K562 (cell line): ENCODE measurements around the gene CLEC18A. TPM values are rescaled to one million over a fixed set of nuclear protein-coding genes. Genes with fewer than 3 reads are reported as not detected.
"Not testable (repeated sequence)": the region's sequence is repeated elsewhere in the genome, so short reads cannot be mapped to it uniquely, and the experiment has no call there.

ENCODE experiments used
- ATAC-seq: fragments of 200-7000 bp; cut with Tn5 transposase; 3 replicates; pipeline ENCODE4 v1.9.1; 2020; ENCODE audit warnings: moderate library complexity
- BruUV-seq: library from RNA; stranded (reverse); fragments of 400-500 nt; replicated peaks from 2 replicates; lab custom pipeline; 2021; lab: Mats Ljungman, UMichigan
- CTCF ChIA-PET: fragments of 300-600 bp; formaldehyde crosslinking; extraction: SDS; loops from one replicate; lab custom pipeline; 2021; ENCODE audit warnings: low intra/inter-chr PET ratio; lab: Yijun Ruan, JAX
- POLR2A ChIA-PET: fragments of 300-600, 350-650 bp; sonication (Branson Sonifier 250); formaldehyde crosslinking; extraction: SDS; loops from one replicate; lab custom pipeline; 2021; ENCODE audit warnings: antibody characterized with exemption, inconsistent platforms; lab: Yijun Ruan, JAX
- DNase-seq, 4 experiments: peaks; one replicate each; pipeline versions ENCODE4 v3.0.0 to v3.0.0-alpha.2; 2011 to 2018; ENCODE audit warnings: low spot score in 3 of 4, mixed read lengths in 3 of 4; ENCODE audit errors: extremely low read depth in 1 of 4
- FAIRE-seq: peaks from 2 replicates; lab custom pipeline; 2011; peaks lifted over from hg19 to GRCh38; lab: Jason Lieb, UNC
- H2AFZ ChIP-seq: 2 replicates; pipeline ENCODE4 v1.6.0; 2011; ENCODE audit warnings: low read depth, low read length, control low read depth, inconsistent platforms
- H3K27ac ChIP-seq: fragments of 200-600 bp; 3 replicates; pipeline ENCODE4 v1.8.0; 2011; ENCODE audit warnings: low read depth, mild to moderate bottlenecking, control low read depth, inconsistent platforms, low read length, moderate library complexity, mixed read lengths; ENCODE audit errors: extremely low read depth
- H3K27me3 ChIP-seq, 2 experiments: fragments of 300-600 bp in 1 of 2; 2 replicates in 1 of 2; 3 replicates in 1 of 2; pipeline versions ENCODE4 v1.6.0 to v1.8.0; 2011; ENCODE audit warnings: inconsistent platforms in 2 of 2, low read length in 2 of 2, mild to moderate bottlenecking in 1 of 2, mixed read lengths in 1 of 2, moderate library complexity in 1 of 2; ENCODE audit not compliant: control insufficient read depth in 2 of 2, insufficient read depth in 2 of 2
- H3K36me3 ChIP-seq: fragments of 300-600 bp; 3 replicates; pipeline ENCODE4 v1.8.0; 2011; ENCODE audit warnings: mild to moderate bottlenecking, low read length, inconsistent platforms; ENCODE audit not compliant: control insufficient read depth, insufficient read depth
- H3K4me1 ChIP-seq, 2 experiments: fragments of 200-600 bp in 1 of 2; replicated peaks in 1 of 2; 2 replicates in 1 of 2; 3 replicates in 1 of 2; pipeline versions ENCODE4 v1.5.1 to v1.8.0; 2011; ENCODE audit warnings: inconsistent platforms in 2 of 2, low read length in 2 of 2, mild to moderate bottlenecking in 1 of 2, mixed read lengths in 1 of 2, moderate library complexity in 1 of 2; ENCODE audit not compliant: control insufficient read depth in 2 of 2, insufficient read depth in 2 of 2
- H3K4me2 ChIP-seq: 2 replicates; pipeline ENCODE4 v1.6.1; 2011; ENCODE audit warnings: low read length, control low read depth, inconsistent platforms, mixed read lengths; ENCODE audit not compliant: insufficient read depth
- H3K4me3 ChIP-seq: fragments of 200-600 bp; sonication (generic), shearing (Covaris generic); 2 replicates; pipeline ENCODE4 v1.5.1; 2016; ENCODE audit warnings: control low read depth, inconsistent platforms
- H3K79me2 ChIP-seq: fragments of 200-600 bp; 3 replicates; pipeline ENCODE4 v1.8.0; 2011; ENCODE audit warnings: low read length, inconsistent platforms; ENCODE audit not compliant: control insufficient read depth, insufficient read depth
- H3K9ac ChIP-seq, 2 experiments: 2 replicates each; pipeline versions ENCODE4 v1.6.0 to v1.6.1; 2011; ENCODE audit warnings: low read depth in 2 of 2, low read length in 2 of 2, control low read depth in 1 of 2, inconsistent platforms in 1 of 2, mild to moderate bottlenecking in 1 of 2, mixed read lengths in 1 of 2; ENCODE audit not compliant: insufficient read depth in 1 of 2
- H3K9me1 ChIP-seq: one replicate; pipeline ENCODE4 v1.6.0; 2011; ENCODE audit warnings: inconsistent platforms, mild to moderate bottlenecking, low read length, moderate library complexity; ENCODE audit not compliant: control insufficient read depth, insufficient read depth
- H3K9me3 ChIP-seq: replicated peaks from 2 replicates; pipeline ENCODE4 v1.5.1; 2011; ENCODE audit warnings: low read depth, low read length, inconsistent platforms; ENCODE audit not compliant: control insufficient read depth, insufficient read depth
- H4K20me1 ChIP-seq: replicated peaks from 2 replicates; pipeline ENCODE4 v1.6.1; 2011; ENCODE audit warnings: low read length, inconsistent platforms, mixed read lengths; ENCODE audit not compliant: control insufficient read depth, insufficient read depth
- WGBS: fragments of 100-300 bp; shearing (Covaris generic); methylation state at CpG from one replicate; pipeline ENCODE4 v1.1.6; 2016; ENCODE audit warnings: low coverage, mixed read lengths; ENCODE audit not compliant: insufficient coverage; ENCODE audit errors: missing lambda C conversion rate; 5-methylcytosine and 5-hydroxymethylcytosine counted together
- in situ Hi-C: fragments of 300-500 bp; cut with MboI; formaldehyde crosslinking; loops from 4 replicates; pipeline ENCODE4 v1.15.0; 2018; ENCODE audit warnings: inconsistent platforms, mixed read lengths
- intact Hi-C: fragments of 100-400 bp; cut with micrococcal nuclease; formaldehyde crosslinking; loops from 2 replicates; pipeline ENCODE4 v1.14.2; 2022
- polyA plus RNA-seq, 8 experiments: library from polyadenylated mRNA; depleted of rRNA in 4 of 8; stranded (reverse) in 5 of 8; unstranded in 3 of 8; fragments of >200 nt; fragmentation: Nextera tagmentation in 2 of 8; fragmentation: Illumina TruSeq in 1 of 8; extraction: Ambion mirVana in 2 of 8; extraction: Trizol in 1 of 8; gene quantifications; 2 replicates each; pipeline versions ENCODE4 v1.2.1 to v1.2.3, GENCODE V29; 2011 to 2014; ENCODE audit warnings: inconsistent platforms in 1 of 8, missing spikeins in 1 of 8
- total RNA-seq, 7 experiments: library from RNA; depleted of rRNA in 6 of 7; stranded (reverse); fragments of >200 nt in 6 of 7; fragmentation: Illumina TruSeq in 2 of 7; extraction: Trizol in 2 of 7; gene quantifications; 2 replicates each; pipeline versions ENCODE4 v1.2.1 to v1.2.3, GENCODE V29; 2011 to 2021; ENCODE audit warnings: low replicate concordance in 1 of 7

Gene CLEC18A
- total and polyA plus RNA-seq, 9 of the 15 experiments (the other 6 are each of a cell fraction or from before 2014, with no cell fraction given) = 0.08 to 0.33 (median 0.23) TPM; not detected in 2

DNA sequence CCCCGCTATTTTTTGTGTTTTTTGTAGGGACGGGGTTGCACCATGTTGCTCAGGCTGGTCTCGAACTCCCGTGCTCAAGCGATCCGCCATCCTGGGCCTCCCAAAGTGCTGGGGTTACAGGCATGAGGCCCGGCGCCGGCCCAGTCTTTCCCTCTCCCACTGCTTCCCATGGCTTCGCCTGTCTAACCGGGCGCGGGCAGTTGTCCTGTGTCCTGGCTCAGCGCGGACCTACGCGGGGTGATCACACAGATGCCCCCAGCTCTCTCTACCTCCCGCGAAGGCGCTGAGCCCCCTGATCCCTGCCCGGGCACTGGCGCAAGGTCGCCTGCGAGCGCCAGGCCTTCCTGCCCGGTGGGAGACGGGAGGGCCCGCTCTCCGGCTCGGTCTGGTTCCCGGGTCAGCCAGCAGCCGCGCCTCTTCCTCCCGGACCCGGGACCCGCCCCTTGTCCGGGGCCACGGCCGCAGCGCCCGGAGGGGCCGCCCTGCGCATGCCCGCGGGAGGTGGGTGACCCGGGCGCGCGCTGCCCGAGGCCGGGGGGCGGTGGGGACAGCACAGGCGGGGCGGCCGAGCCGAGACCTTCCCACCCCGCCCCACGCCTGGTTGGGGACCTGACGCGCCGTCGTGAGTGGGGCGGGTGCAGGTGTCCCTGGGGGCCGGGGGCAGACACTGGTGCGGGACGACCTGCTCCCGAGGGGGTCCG, 14.0 kb downstream of the CLEC18A start:
- H3K36me3 ChIP-seq, H3K9me3 ChIP-seq, intact Hi-C loops, H3K9me1 ChIP-seq, POLR2A ChIA-PET, H3K4me2 ChIP-seq, H3K27ac ChIP-seq, H3K4me3 ChIP-seq, BruUV-seq, FAIRE-seq, DNase-seq, ATAC-seq, H3K79me2 ChIP-seq, H3K4me1 ChIP-seq, H3K9ac ChIP-seq, CTCF ChIA-PET, in situ Hi-C loops, H3K27me3 ChIP-seq, H2AFZ ChIP-seq, H4K20me1 ChIP-seq: not testable (repeated sequence)
- 72% methylated on average over 14 of the region's 68 CpGs for WGBS

GRCh38 chr16:69965661-69966054, 14.5 kb downstream of the CLEC18A start:
- DNase-seq, H3K9ac ChIP-seq, ATAC-seq, H3K27me3 ChIP-seq, POLR2A ChIA-PET, H4K20me1 ChIP-seq, FAIRE-seq, H3K9me3 ChIP-seq, H3K4me3 ChIP-seq, intact Hi-C loops, H3K9me1 ChIP-seq, in situ Hi-C loops, H3K4me2 ChIP-seq, H3K4me1 ChIP-seq, CTCF ChIA-PET, H3K79me2 ChIP-seq, H2AFZ ChIP-seq, H3K36me3 ChIP-seq, BruUV-seq, H3K27ac ChIP-seq: not testable (repeated sequence)
- WGBS = 29% methylated on average over 4 of the region's 24 CpGs

DNA sequence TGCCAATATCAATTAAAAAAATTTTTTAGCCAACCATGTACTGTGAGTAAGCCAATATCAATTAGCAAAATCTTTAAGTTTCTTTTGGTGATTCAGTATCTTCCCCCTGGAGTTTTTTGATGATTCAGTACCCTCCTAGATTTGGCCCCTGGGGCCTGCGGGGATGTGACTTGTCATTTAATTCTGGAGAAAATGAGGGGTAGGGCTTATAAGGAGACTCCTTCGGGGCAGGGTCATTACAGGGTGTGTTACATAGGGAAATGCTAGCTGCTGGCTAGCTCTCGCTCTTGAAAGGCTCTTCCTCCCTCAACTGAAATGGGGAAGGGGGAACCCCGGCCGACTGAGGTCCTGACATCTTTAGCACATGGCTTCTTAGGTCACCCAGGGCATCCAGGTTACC, 16.6 kb downstream of the CLEC18A start:
- in situ Hi-C loops, H3K9me3 ChIP-seq, DNase-seq, intact Hi-C loops, ATAC-seq, H2AFZ ChIP-seq, H3K27ac ChIP-seq, H3K4me1 ChIP-seq, FAIRE-seq, H4K20me1 ChIP-seq, H3K9me1 ChIP-seq, BruUV-seq, CTCF ChIA-PET, H3K4me2 ChIP-seq, H3K9ac ChIP-seq, POLR2A ChIA-PET, H3K36me3 ChIP-seq, H3K27me3 ChIP-seq, H3K4me3 ChIP-seq, H3K79me2 ChIP-seq: not testable (repeated sequence)
- WGBS = no CpG with 5 or more reads among the region's 5 CpGs

DNA sequence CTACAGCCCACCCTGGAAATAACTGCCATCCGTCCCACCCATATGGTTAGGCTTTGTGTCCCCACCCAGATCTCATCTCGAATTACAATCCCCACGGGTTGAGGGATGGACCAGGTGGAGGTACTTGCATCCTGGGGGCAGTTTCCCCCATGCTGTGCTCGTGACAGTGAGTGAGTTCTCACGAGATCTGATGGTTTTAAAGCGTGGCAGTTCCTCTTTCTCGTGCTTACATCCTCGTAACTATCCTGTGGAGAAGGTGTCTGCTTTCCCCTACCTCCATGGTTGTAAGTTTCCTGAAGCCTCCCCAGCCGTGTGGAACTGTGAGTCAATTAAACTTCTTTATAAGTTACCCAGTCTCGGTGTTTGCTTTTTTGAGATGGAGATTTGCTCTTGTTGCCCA, 17.0 kb downstream of the CLEC18A start:
- FAIRE-seq, H3K79me2 ChIP-seq, H3K9me1 ChIP-seq, H3K36me3 ChIP-seq, DNase-seq, intact Hi-C loops, in situ Hi-C loops, H3K27me3 ChIP-seq, H2AFZ ChIP-seq, H3K4me2 ChIP-seq, CTCF ChIA-PET, POLR2A ChIA-PET, H3K4me3 ChIP-seq, H3K9ac ChIP-seq, H3K9me3 ChIP-seq, BruUV-seq, H3K4me1 ChIP-seq, H3K27ac ChIP-seq, H4K20me1 ChIP-seq: not testable (repeated sequence)
- peak; percentile 32; the same call in 2 of the 3 replicates for ATAC-seq
- WGBS = no CpG with 5 or more reads among the region's 10 CpGs
